GM18907 (cell line): ENCODE measurements around the gene FGFRL1.

ENCODE experiments used
- ATAC-seq: cut with Tn5 transposase; IDR thresholded peaks from one replicate; pipeline ENCODE4 v1.9.1; 2021; ENCODE audit warnings: mild to moderate bottlenecking, moderate library complexity; ENCODE audit not compliant: unreplicated experiment

Gene FGFRL1

DNA sequence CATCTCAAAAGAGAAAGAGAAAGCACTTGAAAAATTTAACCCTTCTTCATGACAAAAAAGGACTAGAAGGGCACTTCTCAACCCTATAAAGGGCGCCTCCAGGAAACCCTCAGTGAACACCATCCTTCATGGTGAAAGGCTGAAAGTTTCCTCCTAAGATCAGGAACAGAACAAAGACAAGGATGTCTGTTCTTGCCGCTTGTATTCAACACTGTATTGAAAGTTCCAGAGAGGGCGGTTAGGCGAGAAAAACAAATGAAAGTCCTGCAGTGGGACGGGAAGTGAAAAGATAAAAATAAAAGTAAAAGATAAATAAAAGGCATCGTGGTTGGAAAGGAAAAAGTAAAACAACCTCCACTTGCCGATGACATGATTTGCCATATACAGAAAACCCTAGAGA is 51.0 kb downstream of the FGFRL1 start:
- ATAC-seq, result no peak

DNA sequence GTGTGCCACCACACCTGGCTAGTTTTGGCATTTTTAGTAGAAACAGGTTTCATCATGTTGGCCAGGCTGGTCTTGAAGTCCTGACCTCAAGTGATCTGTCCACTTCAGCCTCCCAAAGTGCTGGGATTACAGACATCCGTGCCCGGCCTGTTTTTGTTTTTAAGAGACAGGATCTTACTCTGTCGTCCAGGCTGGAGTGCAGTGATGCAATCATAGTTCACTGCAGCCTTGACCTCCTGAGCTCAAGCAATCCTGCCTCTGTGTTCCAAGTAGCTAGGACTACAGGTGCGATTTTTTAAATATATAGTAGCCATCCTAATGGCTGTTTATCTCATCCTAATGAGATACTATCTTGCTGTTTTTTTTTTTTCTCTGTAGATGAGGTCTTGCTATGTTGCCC is 54.3 kb downstream of the FGFRL1 start:
- ATAC-seq, result no peak

DNA sequence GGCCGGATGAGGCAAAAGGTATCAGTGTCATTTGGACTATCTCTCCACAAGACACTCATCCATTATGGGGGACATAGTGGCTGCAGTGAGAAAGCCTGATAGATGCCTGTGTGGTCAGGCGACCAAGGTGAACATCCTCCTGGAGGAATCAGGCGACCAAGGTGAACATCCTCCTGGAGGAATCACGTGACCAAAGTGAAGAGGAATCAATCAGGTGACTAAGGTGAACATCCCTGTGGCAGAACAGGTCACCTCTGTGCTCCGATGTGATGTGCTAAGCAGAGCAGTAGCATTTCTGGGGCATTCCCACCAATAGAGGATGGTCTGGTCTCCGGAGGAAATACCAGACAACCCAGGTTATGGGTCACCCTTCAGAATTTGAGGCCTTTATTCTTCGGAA is 58.0 kb downstream of the FGFRL1 start:
- ATAC-seq, result no peak

DNA sequence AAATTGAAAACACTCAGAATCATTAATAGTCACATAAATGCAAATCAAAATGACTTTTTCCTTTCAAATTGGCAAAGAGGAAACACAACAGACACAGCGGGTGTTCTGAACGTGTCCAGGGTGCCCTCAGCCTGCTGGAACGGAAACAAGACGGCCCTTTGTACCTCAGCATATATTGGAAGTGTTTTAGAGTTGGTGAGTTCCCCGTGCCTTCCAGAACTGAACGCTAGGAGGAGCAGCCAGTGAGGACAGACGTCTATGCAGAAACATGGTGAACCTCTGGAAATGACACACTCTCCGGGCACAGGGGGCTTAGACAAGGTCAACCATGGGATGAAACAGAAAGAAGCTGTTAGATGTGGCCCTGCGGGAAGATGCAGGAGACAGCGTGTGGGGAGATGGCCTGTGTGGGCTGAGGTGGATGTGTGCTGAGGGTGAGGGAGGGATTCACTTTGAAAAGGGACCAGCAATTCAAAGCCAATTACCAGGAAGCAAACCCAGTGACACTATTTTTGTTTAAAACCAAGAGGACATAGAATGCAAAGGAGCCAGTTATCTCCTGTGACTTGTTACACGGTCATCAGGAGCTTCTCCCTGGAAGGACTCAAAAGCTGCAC is 61.5 kb downstream of the FGFRL1 start:
- ATAC-seq, result peak; percentile 69

DNA sequence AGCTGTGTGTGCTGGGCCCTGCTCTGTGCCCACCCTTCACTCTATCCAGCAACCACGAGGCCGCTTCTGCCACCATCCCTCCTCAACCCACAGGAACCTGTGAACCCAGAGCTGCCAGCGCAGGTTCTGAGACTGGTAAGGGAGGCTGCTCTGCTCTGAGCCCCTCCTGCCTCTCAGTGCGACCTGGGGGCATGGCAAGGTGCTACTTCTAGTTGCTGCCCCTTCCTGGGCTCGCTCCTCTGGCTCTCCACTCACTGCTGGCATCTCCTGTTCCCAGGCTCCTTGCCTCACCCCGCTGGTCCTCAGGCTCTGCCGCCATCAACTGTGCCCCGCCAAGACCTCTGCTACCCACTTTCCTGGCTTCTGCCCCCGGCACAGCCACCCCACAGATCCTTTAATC is 62.7 kb downstream of the FGFRL1 start:
- no peak for ATAC-seq

DNA sequence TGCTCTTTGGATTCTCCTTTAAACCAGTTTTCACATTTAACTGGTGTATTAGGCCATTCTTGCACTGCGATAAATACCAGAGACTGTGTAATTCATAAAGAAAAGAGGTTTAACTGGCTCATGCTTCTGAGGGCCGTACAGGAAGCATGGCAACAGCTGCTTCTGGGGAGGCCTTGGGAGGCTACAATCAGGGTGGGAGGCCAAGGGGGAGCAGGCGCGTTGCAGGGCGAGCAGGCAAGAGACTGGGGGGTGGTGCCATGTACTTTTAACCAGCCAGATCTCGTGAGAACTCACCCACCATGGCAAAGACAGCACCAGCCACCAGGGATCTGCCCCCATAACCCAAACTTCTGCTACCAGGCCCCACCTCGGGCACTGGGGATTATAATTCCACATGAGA is 63.8 kb downstream of the FGFRL1 start:
- no peak for ATAC-seq

DNA sequence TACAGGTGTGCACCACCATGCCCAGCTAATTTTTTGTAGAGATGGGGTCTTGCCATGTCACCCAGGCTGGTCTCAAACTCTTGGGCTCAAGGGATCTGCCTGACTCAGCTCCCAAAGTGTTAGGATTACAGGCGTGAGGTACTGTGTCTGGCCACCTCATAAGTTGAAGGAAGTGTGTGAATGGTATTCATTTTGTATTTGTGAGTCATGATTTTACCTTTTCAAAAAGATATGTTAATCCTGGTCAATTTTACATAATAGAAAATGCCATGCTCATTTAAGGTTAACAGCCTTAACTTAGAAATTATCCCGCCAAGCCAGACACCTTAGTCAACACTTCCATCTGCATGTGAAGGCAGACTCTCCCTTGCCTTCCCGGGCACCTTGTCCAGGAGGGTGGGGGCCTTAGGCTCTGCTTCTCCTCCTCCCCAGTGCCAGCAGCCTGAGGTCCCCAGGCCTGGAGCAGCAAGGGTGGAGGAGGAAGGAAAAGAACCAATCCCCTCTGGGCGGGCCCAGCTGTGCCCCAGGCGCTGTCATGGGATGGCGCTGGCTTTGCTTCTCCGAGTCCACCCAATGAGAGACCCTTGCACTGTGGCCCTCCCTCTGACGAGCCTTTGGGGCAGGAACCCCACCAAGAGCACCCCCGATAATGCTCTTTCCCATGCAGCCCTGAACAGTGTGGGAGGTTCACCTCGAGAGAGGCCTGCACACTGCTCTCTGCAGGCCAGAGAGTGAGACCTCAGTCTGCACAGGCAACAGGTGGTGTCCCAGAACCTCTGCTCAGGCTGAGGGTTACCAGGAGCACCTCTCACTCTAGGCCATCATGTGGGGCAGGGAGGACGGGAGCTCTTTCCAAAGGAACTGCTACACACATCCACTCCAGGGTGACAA is 64.6 kb downstream of the FGFRL1 start:
- no peak for ATAC-seq
